OCI-LY7 (cell line): ENCODE data around the gene DGKH. TPM values are rescaled to one million over a fixed set of nuclear protein-coding genes. Genes with fewer than 3 reads are reported as not detected.

Experiments used
- BruUV-seq: library from RNA; stranded (reverse); fragments of 400-500 nt; replicated peaks from 2 replicates; lab custom pipeline; 2021; lab: Mats Ljungman, UMichigan
- CTCF ChIA-PET: fragments of 300-600 bp; sonication (Branson Sonifier 250); formaldehyde crosslinking; loops from one replicate; lab custom pipeline; 2022; ENCODE audit warnings: antibody characterized with exemption; ENCODE audit not compliant: unreplicated experiment; lab: Charles Lee
- POLR2A ChIA-PET: fragments of 300-600 bp; sonication (Branson Sonifier 250); formaldehyde crosslinking; loops from one replicate; lab custom pipeline; 2022; ENCODE audit warnings: antibody characterized with exemption; lab: Charles Lee
- DNase-seq: peaks from one replicate; pipeline ENCODE4 v3.0.0-alpha.2; 2015; ENCODE audit warnings: low spot score
- H2AFZ ChIP-seq: fragments of 200-600 bp; sonication (generic), shearing (Covaris generic); 2 replicates; pipeline ENCODE4 v1.6.1; 2014; ENCODE audit warnings: mild to moderate bottlenecking, antibody characterized with exemption, low read length, moderate library complexity
- H3K27ac ChIP-seq: fragments of 200-600 bp; sonication (generic); 2 replicates; pipeline ENCODE4 v1.5.1; 2014; ENCODE audit warnings: mixed run types, low read depth, mild to moderate bottlenecking, moderate library complexity, low read length, inconsistent platforms; ENCODE audit not compliant: poor library complexity, severe bottlenecking
- H3K36me3 ChIP-seq: fragments of 200-600 bp; sonication (generic); 2 replicates; pipeline ENCODE4 v1.6.1; 2014; ENCODE audit warnings: mild to moderate bottlenecking, antibody characterized with exemption, low read length, moderate library complexity, mixed read lengths; ENCODE audit not compliant: insufficient read depth
- H3K4me1 ChIP-seq: fragments of 200-600 bp; sonication (generic); 2 replicates; pipeline ENCODE4 v1.5.1; 2014; ENCODE audit warnings: mild to moderate bottlenecking, low read length; ENCODE audit not compliant: insufficient read depth, poor library complexity, severe bottlenecking
- H3K4me2 ChIP-seq: fragments of 200-600 bp; sonication (generic); 2 replicates; pipeline ENCODE4 v1.6.1; 2014; ENCODE audit warnings: mild to moderate bottlenecking, low read length
- H3K4me3 ChIP-seq: fragments of 200-600 bp; sonication (generic); 2 replicates; pipeline ENCODE4 v1.5.1; 2014; ENCODE audit warnings: mild to moderate bottlenecking, low read depth, low read length; ENCODE audit not compliant: poor library complexity, severe bottlenecking
- H3K79me2 ChIP-seq: fragments of 200-600 bp; sonication (generic); 2 replicates; pipeline ENCODE4 v1.6.1; 2016; ENCODE audit warnings: low read depth, mild to moderate bottlenecking, low read length, moderate library complexity, mixed read lengths; ENCODE audit not compliant: insufficient read depth
- H3K9me2 ChIP-seq: fragments of 200-600 bp; sonication (generic); 2 replicates; pipeline ENCODE4 v1.6.1; 2016; ENCODE audit warnings: mild to moderate bottlenecking, low read length, mixed read lengths; ENCODE audit not compliant: insufficient read depth
- H3K9me3 ChIP-seq: fragments of 200-600 bp; sonication (generic); 2 replicates; pipeline ENCODE4 v1.6.1; 2014; ENCODE audit warnings: mild to moderate bottlenecking, mixed run types, low read length, mixed read lengths
- H4K20me1 ChIP-seq: fragments of 200-600 bp; sonication (generic); 2 replicates; pipeline ENCODE4 v1.6.1; 2014; ENCODE audit warnings: mild to moderate bottlenecking, antibody characterized with exemption, low read length, moderate library complexity, mixed read lengths; ENCODE audit not compliant: insufficient read depth
- EZH2phosphoT487 ChIP-seq: fragments of 200-600 bp; sonication (generic); IDR thresholded peaks from 2 replicates; pipeline ENCODE4 v1.6.1; 2018; ENCODE audit warnings: low read depth, borderline replicate concordance, mild to moderate bottlenecking, mixed run types, antibody characterized with exemption, low read length, moderate library complexity, mixed read lengths
- intact Hi-C: fragments of 100-400 bp; cut with micrococcal nuclease; formaldehyde crosslinking; loops from one replicate; pipeline ENCODE4 v1.10.0; 2022; ENCODE audit not compliant: unreplicated experiment
- total RNA-seq, 2 experiments: library from RNA; depleted of rRNA in 1 of 2; stranded (reverse); fragments of >200 nt in 1 of 2; shearing (Covaris generic) in 1 of 2; gene quantifications; 2 replicates each; pipeline ENCODE4 v1.2.3, GENCODE V29; 2014 to 2022
- TF ChIP-seq, protein P1 (sequence below): fragments of 200-600 bp; sonication (generic); conservative IDR thresholded peaks from 2 replicates; pipeline ENCODE4 v1.5.1; 2014; ENCODE audit warnings: mild to moderate bottlenecking, antibody characterized with exemption, low read length, moderate library complexity, mixed read lengths

DGKH gene
- total RNA-seq, 2 experiments from 2014 or later: 6.2 to 16.1 TPM

DNA sequence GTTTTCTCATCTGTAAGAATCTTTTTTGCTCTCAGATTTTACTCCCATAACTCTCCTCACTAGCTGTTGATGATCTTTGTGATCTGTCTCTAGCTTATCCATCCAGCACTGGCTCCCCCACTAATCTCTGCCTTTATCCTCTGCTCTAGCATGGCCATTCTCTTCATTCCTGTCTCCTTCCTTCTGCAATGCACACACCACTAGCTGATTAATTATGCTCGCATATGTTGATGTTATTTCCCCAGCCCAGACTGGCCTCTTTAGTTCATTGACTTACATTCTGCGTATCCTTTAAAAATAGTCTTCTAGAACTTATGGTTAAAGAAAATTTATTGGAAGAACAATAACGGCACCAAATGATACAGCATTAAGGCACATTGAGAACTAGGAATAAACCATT, 52.5 kb downstream of the DGKH start:
- no peaks in the 10 kb centered on the region for H3K36me3 ChIP-seq
- ChIA-PET POLR2A (interaction anchor here (0.5 to 0.6 kb wide), 2 partner anchors 80 to 267 kb away, joined by 3 read pairs; no protein-coding TSS in a partner anchor), CTCF (no interaction called here)
- no peak for DNase-seq
- no peak overlapping the region for H3K4me3 ChIP-seq
- no peak overlapping the region for H3K27ac ChIP-seq
- H4K20me1 ChIP-seq: no peaks in the 10 kb centered on the region
- H2AFZ ChIP-seq: no peak overlapping the region
- H3K4me2 ChIP-seq: no peak overlapping the region
- BruUV-seq: no TSS peak
- no peaks in the 10 kb centered on the region for H3K9me3 ChIP-seq
- H3K9me2 ChIP-seq: no peaks in the 10 kb centered on the region
- H3K4me1 ChIP-seq: no peaks in the 10 kb centered on the region
- intact Hi-C loops: no loop called here
- no peaks in the 10 kb centered on the region for H3K79me2 ChIP-seq
- TF ChIP-seq EZH2phosphoT487: no peak
- TF ChIP-seq, protein P1, sequence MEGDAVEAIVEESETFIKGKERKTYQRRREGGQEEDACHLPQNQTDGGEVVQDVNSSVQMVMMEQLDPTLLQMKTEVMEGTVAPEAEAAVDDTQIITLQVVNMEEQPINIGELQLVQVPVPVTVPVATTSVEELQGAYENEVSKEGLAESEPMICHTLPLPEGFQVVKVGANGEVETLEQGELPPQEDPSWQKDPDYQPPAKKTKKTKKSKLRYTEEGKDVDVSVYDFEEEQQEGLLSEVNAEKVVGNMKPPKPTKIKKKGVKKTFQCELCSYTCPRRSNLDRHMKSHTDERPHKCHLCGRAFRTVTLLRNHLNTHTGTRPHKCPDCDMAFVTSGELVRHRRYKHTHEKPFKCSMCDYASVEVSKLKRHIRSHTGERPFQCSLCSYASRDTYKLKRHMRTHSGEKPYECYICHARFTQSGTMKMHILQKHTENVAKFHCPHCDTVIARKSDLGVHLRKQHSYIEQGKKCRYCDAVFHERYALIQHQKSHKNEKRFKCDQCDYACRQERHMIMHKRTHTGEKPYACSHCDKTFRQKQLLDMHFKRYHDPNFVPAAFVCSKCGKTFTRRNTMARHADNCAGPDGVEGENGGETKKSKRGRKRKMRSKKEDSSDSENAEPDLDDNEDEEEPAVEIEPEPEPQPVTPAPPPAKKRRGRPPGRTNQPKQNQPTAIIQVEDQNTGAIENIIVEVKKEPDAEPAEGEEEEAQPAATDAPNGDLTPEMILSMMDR: no peak

DNA sequence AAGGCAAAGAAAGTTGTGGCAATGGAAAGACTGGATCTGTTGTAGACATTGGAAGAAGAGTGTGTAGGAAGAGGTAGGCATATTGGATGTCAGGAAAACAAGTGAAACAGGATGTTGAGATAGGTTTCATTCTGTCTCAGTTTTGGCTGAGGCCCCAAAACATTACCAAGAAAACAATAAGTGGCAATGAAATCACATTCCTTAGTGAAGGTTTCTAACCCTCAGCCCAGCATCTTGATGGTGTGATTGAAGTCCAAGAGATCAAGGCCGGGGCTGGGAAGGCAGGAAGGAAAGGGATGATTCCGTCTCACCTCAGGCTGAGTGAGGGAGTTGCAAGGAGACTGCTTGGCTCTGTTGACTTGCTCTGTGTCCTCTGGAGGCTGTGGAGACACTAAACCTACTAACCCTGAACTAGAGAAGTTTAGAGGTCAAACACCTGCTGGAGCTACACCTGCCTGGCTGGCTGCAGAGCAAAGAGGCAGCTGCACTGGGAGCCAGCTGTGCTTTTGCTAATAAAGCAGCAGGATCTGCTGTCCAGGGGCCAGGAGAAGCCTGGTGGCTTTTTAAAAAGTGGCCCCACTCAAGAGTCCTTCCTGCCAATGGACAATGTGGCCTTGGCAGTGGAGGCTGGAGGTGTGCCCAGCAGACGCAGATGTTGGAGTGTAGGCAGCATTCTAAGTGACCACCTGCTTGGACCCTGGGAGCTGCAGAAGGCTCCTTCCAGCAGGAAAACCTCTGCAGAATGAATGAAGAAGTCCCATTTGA, 53.6 kb downstream of the DGKH start:
- ChIA-PET CTCF (no interaction called here), POLR2A (no interaction called here)
- Histone ChIP-seq H3K27ac (no peak overlapping the region), H3K36me3 (no peaks in the 10 kb centered on the region), H3K4me1 (no peaks in the 10 kb centered on the region), H3K4me3 (no peak overlapping the region), H3K79me2 (no peaks in the 10 kb centered on the region), H3K9me2 (no peaks in the 10 kb centered on the region), H3K4me2 (no peak overlapping the region), H2AFZ (no peak overlapping the region), H4K20me1 (no peaks in the 10 kb centered on the region), H3K9me3 (no peaks in the 10 kb centered on the region)
- intact Hi-C loops: no loop called here
- DNase-seq: no peak
- no TSS peak for BruUV-seq
- TF ChIP-seq EZH2phosphoT487: no peak
- TF ChIP-seq, protein P1: no peak
